HG03439 (cell line): ENCODE results near the gene ABCG8.

ENCODE experiments used
- ATAC-seq: cut with Tn5 transposase; IDR thresholded peaks from one replicate; pipeline ENCODE4 v1.9.1; 2021; ENCODE audit warnings: mild to moderate bottlenecking, moderate library complexity; ENCODE audit not compliant: unreplicated experiment

ABCG8 gene

GRCh38 chr2:43838560-43839267 is at the start of gene ABCG8, which contains the start of gene ABCG5:
Gene ABCG8 (plus strand): TSS chr2:43838971. CDS start chr2:43839054, 83 bp downstream.
Gene ABCG5 (minus strand): TSS chr2:43838839. CDS start chr2:43838679, 160 bp downstream.
- ATAC-seq: no peak

- no peak for ATAC-seq
Observed at GRCh38 chr2:43790147-43790546, 48.6 kb upstream of the ABCG8 start.

- no peak for ATAC-seq
Observed at GRCh38 chr2:43791035-43791765, 47.6 kb upstream of the ABCG8 start.

- ATAC-seq: no peak
Observed at GRCh38 chr2:43792653-43793052, 46.1 kb upstream of the ABCG8 start.

GRCh38 chr2:43794956-43795355 is 43.8 kb upstream of the ABCG8 start:
- ATAC-seq: no peak

GRCh38 chr2:43796206-43796605 is 42.6 kb upstream of the ABCG8 start:
- no peak for ATAC-seq

GRCh38 chr2:43798300-43798699 is 40.5 kb upstream of the ABCG8 start:
- ATAC-seq: no peak

GRCh38 chr2:43800894-43801293 is 37.9 kb upstream of the ABCG8 start:
- ATAC-seq: no peak

- no peak for ATAC-seq
Observed at GRCh38 chr2:43802135-43802534, 36.6 kb upstream of the ABCG8 start.

- ATAC-seq: no peak
Observed at GRCh38 chr2:43803113-43803512, 35.7 kb upstream of the ABCG8 start.

GRCh38 chr2:43806719-43807031 is 32.1 kb upstream of the ABCG8 start:
- no peak for ATAC-seq

GRCh38 chr2:43810452-43810851 is 28.3 kb upstream of the ABCG8 start:
- ATAC-seq: no peak

GRCh38 chr2:43810888-43811287 is 27.9 kb upstream of the ABCG8 start:
- no peak for ATAC-seq

GRCh38 chr2:43812006-43812405 is 26.8 kb upstream of the ABCG8 start:
- ATAC-seq: no peak

- ATAC-seq: no peak
Observed at GRCh38 chr2:43812947-43813346, 25.8 kb upstream of the ABCG8 start.

GRCh38 chr2:43814711-43815110 is 24.1 kb upstream of the ABCG8 start:
- no peak for ATAC-seq

- no peak for ATAC-seq
Observed at GRCh38 chr2:43818761-43819160, 20.0 kb upstream of the ABCG8 start.

GRCh38 chr2:43819491-43820163 is 19.1 kb upstream of the ABCG8 start:
- ATAC-seq: no peak

GRCh38 chr2:43822839-43823238 is 15.9 kb upstream of the ABCG8 start:
- ATAC-seq: no peak

- no peak for ATAC-seq
Observed at GRCh38 chr2:43823751-43824150, 15.0 kb upstream of the ABCG8 start.

GRCh38 chr2:43824512-43824911 is 14.3 kb upstream of the ABCG8 start:
- no peak for ATAC-seq

GRCh38 chr2:43824951-43825493 is 13.7 kb upstream of the ABCG8 start:
- ATAC-seq: no peak
